ENCODE measurements around the gene TGIF1.

DNA sequence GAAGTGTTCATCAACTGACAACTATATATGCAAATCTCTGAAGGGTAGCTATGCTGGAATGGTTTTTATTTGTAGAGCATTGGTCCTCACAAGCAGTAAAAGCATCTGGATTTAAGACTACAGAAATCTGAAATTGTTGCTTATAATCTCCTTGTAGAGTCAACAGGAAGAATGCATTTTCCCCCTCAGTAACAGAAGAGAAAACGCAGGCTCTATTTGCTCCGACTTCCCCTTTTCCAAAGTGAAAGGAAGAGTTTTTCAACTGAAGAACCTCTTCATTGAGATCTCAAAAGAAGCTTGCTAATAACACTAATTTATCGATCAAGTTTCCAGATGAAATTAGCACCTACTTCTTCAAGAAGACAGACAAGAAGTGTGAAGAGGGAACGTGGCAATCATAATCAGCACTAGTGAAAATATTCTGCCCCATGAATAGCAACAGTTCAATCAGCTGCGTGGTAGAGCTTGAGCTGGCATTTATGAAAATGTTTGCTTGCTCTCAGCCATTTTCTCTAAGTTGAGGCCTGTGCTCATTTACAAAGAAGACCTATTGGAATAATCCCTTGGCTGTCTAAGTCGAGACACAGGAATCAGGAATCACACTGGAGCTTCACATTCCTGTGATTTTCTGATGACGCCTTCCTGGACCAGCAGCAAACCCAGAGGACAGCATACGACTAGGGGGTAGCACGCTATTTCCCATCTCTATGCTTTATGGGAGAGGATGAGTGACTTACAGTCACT lies 43.7 kb downstream of the TGIF1 start:
- TF ChIP-seq CEBPB (IDR thresholded peaks at IDR 0.05) (no peak), EP300 (IDR thresholded peaks at IDR 0.05; ENCODE audit: borderline replicate concordance) (no peak), RAD21 (IDR thresholded peaks at IDR 0.05; ENCODE audit: low read depth) (no peak), NFIC (IDR thresholded peaks at IDR 0.05) (no peak), CREB1 (IDR thresholded peaks at IDR 0.05; ENCODE audit: low read depth) (no peak), ZBTB7A (IDR thresholded peaks at IDR 0.05; ENCODE audit: low read depth) (no peak), TCF12 (IDR thresholded peaks at IDR 0.05; ENCODE audit: low read depth) (no peak), MAX (IDR thresholded peaks at IDR 0.05) (no peak), TAF1 (IDR thresholded peaks at IDR 0.05; ENCODE audit: low read depth) (no peak), EGR1 (IDR thresholded peaks at IDR 0.05) (no peak), YY1 (IDR thresholded peaks at IDR 0.05; ENCODE audit: low read depth) (no peak)
- TF ChIP-seq, protein P1, sequence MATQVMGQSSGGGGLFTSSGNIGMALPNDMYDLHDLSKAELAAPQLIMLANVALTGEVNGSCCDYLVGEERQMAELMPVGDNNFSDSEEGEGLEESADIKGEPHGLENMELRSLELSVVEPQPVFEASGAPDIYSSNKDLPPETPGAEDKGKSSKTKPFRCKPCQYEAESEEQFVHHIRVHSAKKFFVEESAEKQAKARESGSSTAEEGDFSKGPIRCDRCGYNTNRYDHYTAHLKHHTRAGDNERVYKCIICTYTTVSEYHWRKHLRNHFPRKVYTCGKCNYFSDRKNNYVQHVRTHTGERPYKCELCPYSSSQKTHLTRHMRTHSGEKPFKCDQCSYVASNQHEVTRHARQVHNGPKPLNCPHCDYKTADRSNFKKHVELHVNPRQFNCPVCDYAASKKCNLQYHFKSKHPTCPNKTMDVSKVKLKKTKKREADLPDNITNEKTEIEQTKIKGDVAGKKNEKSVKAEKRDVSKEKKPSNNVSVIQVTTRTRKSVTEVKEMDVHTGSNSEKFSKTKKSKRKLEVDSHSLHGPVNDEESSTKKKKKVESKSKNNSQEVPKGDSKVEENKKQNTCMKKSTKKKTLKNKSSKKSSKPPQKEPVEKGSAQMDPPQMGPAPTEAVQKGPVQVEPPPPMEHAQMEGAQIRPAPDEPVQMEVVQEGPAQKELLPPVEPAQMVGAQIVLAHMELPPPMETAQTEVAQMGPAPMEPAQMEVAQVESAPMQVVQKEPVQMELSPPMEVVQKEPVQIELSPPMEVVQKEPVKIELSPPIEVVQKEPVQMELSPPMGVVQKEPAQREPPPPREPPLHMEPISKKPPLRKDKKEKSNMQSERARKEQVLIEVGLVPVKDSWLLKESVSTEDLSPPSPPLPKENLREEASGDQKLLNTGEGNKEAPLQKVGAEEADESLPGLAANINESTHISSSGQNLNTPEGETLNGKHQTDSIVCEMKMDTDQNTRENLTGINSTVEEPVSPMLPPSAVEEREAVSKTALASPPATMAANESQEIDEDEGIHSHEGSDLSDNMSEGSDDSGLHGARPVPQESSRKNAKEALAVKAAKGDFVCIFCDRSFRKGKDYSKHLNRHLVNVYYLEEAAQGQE (IDR thresholded peaks at IDR 0.05; ENCODE audit: low read depth), result no peak
- TF ChIP-seq, protein P2, sequence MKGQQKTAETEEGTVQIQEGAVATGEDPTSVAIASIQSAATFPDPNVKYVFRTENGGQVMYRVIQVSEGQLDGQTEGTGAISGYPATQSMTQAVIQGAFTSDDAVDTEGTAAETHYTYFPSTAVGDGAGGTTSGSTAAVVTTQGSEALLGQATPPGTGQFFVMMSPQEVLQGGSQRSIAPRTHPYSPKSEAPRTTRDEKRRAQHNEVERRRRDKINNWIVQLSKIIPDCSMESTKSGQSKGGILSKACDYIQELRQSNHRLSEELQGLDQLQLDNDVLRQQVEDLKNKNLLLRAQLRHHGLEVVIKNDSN (IDR thresholded peaks at IDR 0.05), result no peak
